HepG2 (cell line): ENCODE data around the gene MEA1. TPM values are rescaled to one million over a fixed set of nuclear protein-coding genes. Genes with fewer than 3 reads are reported as not detected.
A peak's percentile ranks its signal among the peaks of the same experiment; 100 is the strongest.

Source experiments
- EED ChIP-seq: sonication (generic); formaldehyde crosslinking; IDR thresholded peaks from 2 replicates; pipeline ENCODE4 v1.5.0; 2020; ENCODE audit warnings: mild to moderate bottlenecking, missing genetic modification reagents
- FOSL2 ChIP-seq: sonication (generic); formaldehyde crosslinking; IDR thresholded peaks from 2 replicates; pipeline ENCODE4 v1.4.0; 2020; ENCODE audit warnings: missing genetic modification reagents
- FOXC1 ChIP-seq: sonication (generic); formaldehyde crosslinking; IDR thresholded peaks from 2 replicates; pipeline ENCODE4 v1.8.0; 2022; ENCODE audit warnings: mild to moderate bottlenecking, missing genetic modification reagents, borderline replicate concordance
- NONO ChIP-seq, 2 experiments: fragments of 450-650 bp in 1 of 2; sonication (generic) in 1 of 2; formaldehyde crosslinking in 1 of 2; IDR thresholded peaks in 1 of 2; conservative IDR thresholded peaks in 1 of 2; 2 replicates each; pipeline versions ENCODE4 v1.6.1 to v1.8.0; 2017 to 2022; ENCODE audit warnings: mild to moderate bottlenecking in 1 of 2, missing genetic modification reagents in 1 of 2, moderate library complexity in 1 of 2
- RCOR2 ChIP-seq: IDR thresholded peaks from 2 replicates; pipeline ENCODE4 v1.6.1; 2016; ENCODE audit warnings: missing biosample characterization, missing genetic modification reagents
- RFX5 ChIP-seq: IDR thresholded peaks from 2 replicates; pipeline ENCODE4 v1.6.1; 2011; ENCODE audit warnings: low read depth, low read length, improper control_type of control experiment
- SCMH1 ChIP-seq: sonication (generic); formaldehyde crosslinking; IDR thresholded peaks from 2 replicates; pipeline ENCODE4 v1.9.0; 2021; ENCODE audit warnings: missing genetic modification reagents, mild to moderate bottlenecking, borderline replicate concordance
- SKI ChIP-seq: fragments of 450-650 bp; IDR thresholded peaks from one replicate; pipeline ENCODE4 v1.6.1; 2018; ENCODE audit warnings: mild to moderate bottlenecking; ENCODE audit not compliant: partially characterized antibody
- ZNF12 ChIP-seq: sonication (generic); formaldehyde crosslinking; IDR thresholded peaks from 2 replicates; pipeline ENCODE4 v1.5.0; 2020; ENCODE audit warnings: missing genetic modification reagents
- ZNF160 ChIP-seq: sonication (generic); formaldehyde crosslinking; IDR thresholded peaks from 2 replicates; pipeline ENCODE4 v1.8.0; 2022; ENCODE audit warnings: mild to moderate bottlenecking, inconsistent platforms, missing genetic modification reagents
- ZNF260 ChIP-seq: sonication (generic); formaldehyde crosslinking; IDR thresholded peaks from 2 replicates; pipeline ENCODE4 v1.4.0; 2020; ENCODE audit warnings: missing genetic modification reagents, low read depth, mild to moderate bottlenecking, borderline replicate concordance
- ZNF354B ChIP-seq: sonication (generic); formaldehyde crosslinking; IDR thresholded peaks from 2 replicates; pipeline ENCODE4 v1.8.0; 2022; ENCODE audit warnings: mild to moderate bottlenecking, missing genetic modification reagents
- ZNF572 ChIP-seq: sonication (generic); formaldehyde crosslinking; IDR thresholded peaks from 2 replicates; pipeline ENCODE4 v1.5.1; 2020; ENCODE audit warnings: mild to moderate bottlenecking, missing genetic modification reagents
- ZNF616 ChIP-seq: sonication (generic); formaldehyde crosslinking; IDR thresholded peaks from 2 replicates; pipeline ENCODE4 v1.5.0; 2020; ENCODE audit warnings: low read depth, mild to moderate bottlenecking, missing genetic modification reagents
- ZNF782 ChIP-seq: sonication (generic); formaldehyde crosslinking; IDR thresholded peaks from 2 replicates; pipeline ENCODE4 v1.4.0; 2020; ENCODE audit warnings: missing genetic modification reagents, mild to moderate bottlenecking, borderline replicate concordance
- polyA plus RNA-seq, 8 experiments: library from polyadenylated mRNA; depleted of rRNA in 3 of 8; stranded (reverse) in 7 of 8; unstranded in 1 of 8; fragments of >200 nt; fragmentation: Illumina TruSeq in 4 of 8; extraction: Trizol in 4 of 8; gene quantifications; 2 replicates each; pipeline versions ENCODE4 v1.2.1 to v1.2.3, GENCODE V29; 2011 to 2016; ENCODE audit warnings: low read depth in 4 of 8, missing spikeins in 1 of 8, mixed read lengths in 1 of 8; ENCODE audit not compliant: insufficient read depth in 1 of 8
- total RNA-seq, 5 experiments: library from RNA; depleted of rRNA; stranded (reverse); fragments of >200 nt; fragmentation: Illumina TruSeq; extraction: Trizol; gene quantifications; 2 replicates each; pipeline ENCODE4 v1.2.3, GENCODE V29; 2016; ENCODE audit warnings: low read depth in 1 of 5
- TF ChIP-seq, protein P1 (sequence below): sonication (generic); formaldehyde crosslinking; IDR thresholded peaks from 2 replicates; pipeline ENCODE4 v1.4.0; 2020; ENCODE audit warnings: missing genetic modification reagents
- TF ChIP-seq, protein P2 (sequence below): sonication (generic); formaldehyde crosslinking; IDR thresholded peaks from 2 replicates; pipeline ENCODE4 v1.5.0; 2020; ENCODE audit warnings: mild to moderate bottlenecking, missing genetic modification reagents
- TF ChIP-seq, protein P3 (sequence below): sonication (generic); formaldehyde crosslinking; IDR thresholded peaks from 2 replicates; pipeline ENCODE4 v1.5.0; 2020; ENCODE audit warnings: mild to moderate bottlenecking, missing genetic modification reagents
- TF ChIP-seq, protein P4 (sequence below): fragments of 450-650 bp; IDR thresholded peaks from 2 replicates; pipeline ENCODE4 v1.6.1; 2017; ENCODE audit warnings: mild to moderate bottlenecking

Gene MEA1
- total and polyA plus RNA-seq, 2 of the 13 experiments (the other 11 are each of a cell fraction or from before 2014, with no cell fraction given): 75.6 to 86.2 TPM

DNA sequence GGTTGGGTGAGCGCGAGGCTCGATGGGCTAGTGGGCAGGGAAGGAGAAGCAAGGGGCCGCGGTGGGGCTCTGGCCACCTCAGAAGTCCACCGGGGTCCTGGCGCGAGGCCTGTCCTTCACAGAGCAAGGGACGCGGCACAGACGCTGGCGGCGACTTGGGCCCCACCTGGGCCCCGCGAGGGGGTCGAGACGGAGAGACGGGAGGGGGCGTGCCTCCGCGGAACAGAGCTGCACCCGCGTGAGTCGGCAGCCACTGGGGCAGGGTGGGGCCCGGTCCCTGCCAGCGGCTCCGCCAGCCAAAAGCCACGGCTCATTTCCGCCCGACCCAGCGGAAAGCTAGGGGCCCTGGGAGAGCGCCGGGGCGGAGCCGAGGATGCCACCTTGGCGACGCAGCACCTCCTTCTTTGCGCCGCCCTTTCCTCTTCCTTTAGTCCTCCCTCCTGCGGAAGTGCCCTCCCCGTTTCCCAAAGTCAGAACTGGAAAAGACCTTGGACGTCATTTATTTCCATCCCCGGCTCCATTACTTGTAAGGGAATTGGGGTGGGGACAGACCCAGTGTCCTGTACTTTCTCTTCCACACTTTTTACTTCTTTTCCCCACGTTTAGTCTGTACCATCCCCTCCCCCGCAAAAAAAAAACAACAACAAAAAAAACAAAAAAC is 39.9 kb upstream of the MEA1 start, which contains the start of gene CUL7 (continued):
- TF ChIP-seq, protein P1, sequence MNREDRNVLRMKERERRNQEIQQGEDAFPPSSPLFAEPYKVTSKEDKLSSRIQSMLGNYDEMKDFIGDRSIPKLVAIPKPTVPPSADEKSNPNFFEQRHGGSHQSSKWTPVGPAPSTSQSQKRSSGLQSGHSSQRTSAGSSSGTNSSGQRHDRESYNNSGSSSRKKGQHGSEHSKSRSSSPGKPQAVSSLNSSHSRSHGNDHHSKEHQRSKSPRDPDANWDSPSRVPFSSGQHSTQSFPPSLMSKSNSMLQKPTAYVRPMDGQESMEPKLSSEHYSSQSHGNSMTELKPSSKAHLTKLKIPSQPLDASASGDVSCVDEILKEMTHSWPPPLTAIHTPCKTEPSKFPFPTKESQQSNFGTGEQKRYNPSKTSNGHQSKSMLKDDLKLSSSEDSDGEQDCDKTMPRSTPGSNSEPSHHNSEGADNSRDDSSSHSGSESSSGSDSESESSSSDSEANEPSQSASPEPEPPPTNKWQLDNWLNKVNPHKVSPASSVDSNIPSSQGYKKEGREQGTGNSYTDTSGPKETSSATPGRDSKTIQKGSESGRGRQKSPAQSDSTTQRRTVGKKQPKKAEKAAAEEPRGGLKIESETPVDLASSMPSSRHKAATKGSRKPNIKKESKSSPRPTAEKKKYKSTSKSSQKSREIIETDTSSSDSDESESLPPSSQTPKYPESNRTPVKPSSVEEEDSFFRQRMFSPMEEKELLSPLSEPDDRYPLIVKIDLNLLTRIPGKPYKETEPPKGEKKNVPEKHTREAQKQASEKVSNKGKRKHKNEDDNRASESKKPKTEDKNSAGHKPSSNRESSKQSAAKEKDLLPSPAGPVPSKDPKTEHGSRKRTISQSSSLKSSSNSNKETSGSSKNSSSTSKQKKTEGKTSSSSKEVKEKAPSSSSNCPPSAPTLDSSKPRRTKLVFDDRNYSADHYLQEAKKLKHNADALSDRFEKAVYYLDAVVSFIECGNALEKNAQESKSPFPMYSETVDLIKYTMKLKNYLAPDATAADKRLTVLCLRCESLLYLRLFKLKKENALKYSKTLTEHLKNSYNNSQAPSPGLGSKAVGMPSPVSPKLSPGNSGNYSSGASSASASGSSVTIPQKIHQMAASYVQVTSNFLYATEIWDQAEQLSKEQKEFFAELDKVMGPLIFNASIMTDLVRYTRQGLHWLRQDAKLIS: peak; percentile 71; the same call in 1 of the 2 replicates
- no peak for TF ChIP-seq ZNF572 (CRISPR knock-in tag)
- TF ChIP-seq ZNF12 (CRISPR knock-in tag): no peak
- TF ChIP-seq SKI: peak; percentile 70
- TF ChIP-seq FOSL2: peak; percentile 65
- no peak for TF ChIP-seq SCMH1 (CRISPR knock-in tag)
- no peak for TF ChIP-seq NONO (IDR thresholded peaks at IDR 0.05)
- peak; percentile 60; the same call in 1 of the 2 replicates for TF ChIP-seq NONO (CRISPR knock-in tag; conservative IDR thresholded peaks at IDR 0.05)
- no peak for TF ChIP-seq ZNF260 (CRISPR knock-in tag)
- TF ChIP-seq RCOR2 (CRISPR knock-in tag): peak; percentile 55; the same call in 1 of the 2 replicates
- 0 out of 2 replicates have a peak, but pooled peaks have one; percentile 60 for TF ChIP-seq ZNF616 (CRISPR knock-in tag)
- TF ChIP-seq, protein P2, sequence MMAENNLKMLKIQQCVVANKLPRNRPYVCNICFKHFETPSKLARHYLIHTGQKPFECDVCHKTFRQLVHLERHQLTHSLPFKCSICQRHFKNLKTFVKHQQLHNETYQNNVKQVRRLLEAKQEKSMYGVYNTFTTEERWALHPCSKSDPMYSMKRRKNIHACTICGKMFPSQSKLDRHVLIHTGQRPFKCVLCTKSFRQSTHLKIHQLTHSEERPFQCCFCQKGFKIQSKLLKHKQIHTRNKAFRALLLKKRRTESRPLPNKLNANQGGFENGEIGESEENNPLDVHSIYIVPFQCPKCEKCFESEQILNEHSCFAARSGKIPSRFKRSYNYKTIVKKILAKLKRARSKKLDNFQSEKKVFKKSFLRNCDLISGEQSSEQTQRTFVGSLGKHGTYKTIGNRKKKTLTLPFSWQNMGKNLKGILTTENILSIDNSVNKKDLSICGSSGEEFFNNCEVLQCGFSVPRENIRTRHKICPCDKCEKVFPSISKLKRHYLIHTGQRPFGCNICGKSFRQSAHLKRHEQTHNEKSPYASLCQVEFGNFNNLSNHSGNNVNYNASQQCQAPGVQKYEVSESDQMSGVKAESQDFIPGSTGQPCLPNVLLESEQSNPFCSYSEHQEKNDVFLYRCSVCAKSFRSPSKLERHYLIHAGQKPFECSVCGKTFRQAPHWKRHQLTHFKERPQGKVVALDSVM (CRISPR knock-in tag): peak; percentile 72
- TF ChIP-seq EED (CRISPR knock-in tag): peak; percentile 72; the same call in 1 of the 2 replicates
- TF ChIP-seq FOXC1 (CRISPR knock-in tag): peak; percentile 97
- no peak for TF ChIP-seq RFX5
- no peak for TF ChIP-seq ZNF354B (CRISPR knock-in tag)
- TF ChIP-seq, protein P3, sequence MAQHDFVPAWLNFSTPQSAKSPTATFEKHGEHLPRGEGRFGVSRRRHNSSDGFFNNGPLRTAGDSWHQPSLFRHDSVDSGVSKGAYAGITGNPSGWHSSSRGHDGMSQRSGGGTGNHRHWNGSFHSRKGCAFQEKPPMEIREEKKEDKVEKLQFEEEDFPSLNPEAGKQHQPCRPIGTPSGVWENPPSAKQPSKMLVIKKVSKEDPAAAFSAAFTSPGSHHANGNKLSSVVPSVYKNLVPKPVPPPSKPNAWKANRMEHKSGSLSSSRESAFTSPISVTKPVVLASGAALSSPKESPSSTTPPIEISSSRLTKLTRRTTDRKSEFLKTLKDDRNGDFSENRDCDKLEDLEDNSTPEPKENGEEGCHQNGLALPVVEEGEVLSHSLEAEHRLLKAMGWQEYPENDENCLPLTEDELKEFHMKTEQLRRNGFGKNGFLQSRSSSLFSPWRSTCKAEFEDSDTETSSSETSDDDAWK: no peak
- TF ChIP-seq, protein P4, sequence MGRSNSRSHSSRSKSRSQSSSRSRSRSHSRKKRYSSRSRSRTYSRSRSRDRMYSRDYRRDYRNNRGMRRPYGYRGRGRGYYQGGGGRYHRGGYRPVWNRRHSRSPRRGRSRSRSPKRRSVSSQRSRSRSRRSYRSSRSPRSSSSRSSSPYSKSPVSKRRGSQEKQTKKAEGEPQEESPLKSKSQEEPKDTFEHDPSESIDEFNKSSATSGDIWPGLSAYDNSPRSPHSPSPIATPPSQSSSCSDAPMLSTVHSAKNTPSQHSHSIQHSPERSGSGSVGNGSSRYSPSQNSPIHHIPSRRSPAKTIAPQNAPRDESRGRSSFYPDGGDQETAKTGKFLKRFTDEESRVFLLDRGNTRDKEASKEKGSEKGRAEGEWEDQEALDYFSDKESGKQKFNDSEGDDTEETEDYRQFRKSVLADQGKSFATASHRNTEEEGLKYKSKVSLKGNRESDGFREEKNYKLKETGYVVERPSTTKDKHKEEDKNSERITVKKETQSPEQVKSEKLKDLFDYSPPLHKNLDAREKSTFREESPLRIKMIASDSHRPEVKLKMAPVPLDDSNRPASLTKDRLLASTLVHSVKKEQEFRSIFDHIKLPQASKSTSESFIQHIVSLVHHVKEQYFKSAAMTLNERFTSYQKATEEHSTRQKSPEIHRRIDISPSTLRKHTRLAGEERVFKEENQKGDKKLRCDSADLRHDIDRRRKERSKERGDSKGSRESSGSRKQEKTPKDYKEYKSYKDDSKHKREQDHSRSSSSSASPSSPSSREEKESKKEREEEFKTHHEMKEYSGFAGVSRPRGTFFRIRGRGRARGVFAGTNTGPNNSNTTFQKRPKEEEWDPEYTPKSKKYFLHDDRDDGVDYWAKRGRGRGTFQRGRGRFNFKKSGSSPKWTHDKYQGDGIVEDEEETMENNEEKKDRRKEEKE: no peak
- TF ChIP-seq ZNF160 (CRISPR knock-in tag): 0 out of 2 replicates have a peak, but pooled peaks have one; percentile 48
- TF ChIP-seq ZNF782 (CRISPR knock-in tag): peak; percentile 97
